ENCODE measurements around the gene PDSS1. TPM values are rescaled to one million over a fixed set of nuclear protein-coding genes. Genes with fewer than 3 reads are reported as not detected.

Gene PDSS1
- total and polyA plus RNA-seq, 9 of the 15 experiments (the other 6 are each of a cell fraction or from before 2014, with no cell fraction given): 11.0 to 59.5 (median 45.3) TPM

DNA sequence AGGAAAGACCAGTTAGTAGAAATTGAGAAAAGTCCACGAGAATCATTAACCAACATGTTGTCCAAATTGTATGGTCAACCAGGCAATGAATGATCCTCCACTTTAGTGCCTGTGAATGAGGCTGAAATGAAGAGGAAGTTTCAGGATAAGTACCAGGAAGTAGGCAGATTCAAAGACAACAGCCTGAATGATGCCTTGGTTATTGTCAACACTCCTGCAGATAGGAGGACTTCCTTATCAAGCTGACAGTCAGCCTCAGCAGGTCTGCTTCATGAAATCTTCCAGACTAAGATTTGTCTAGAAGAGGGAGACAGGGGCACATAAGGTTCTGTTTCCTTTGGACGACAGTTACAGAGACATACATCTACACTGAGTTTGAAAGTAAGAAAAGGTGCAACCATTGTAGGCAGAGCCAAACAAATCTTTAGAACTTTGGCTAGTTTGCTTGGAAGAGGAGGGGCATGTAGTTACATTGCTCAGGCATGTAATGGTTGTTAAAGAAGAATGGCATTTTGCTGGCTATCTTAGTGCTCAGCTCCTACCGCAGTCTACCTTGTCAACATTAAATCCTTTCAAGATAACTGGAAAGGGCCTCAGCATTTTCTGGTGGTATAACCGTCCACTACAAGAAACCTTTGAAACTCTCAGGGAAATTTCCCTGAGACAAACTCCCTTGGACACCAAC is 81.8 kb downstream of the PDSS1 start (continued):
- 0 out of 2 replicates have a peak, but pooled peaks have one; percentile 10 for TF ChIP-seq TCF3 (CRISPR knock-in tag; IDR thresholded peaks at IDR 0.05)
- no peak for TF ChIP-seq KDM5B (IDR thresholded peaks at IDR 0.05; ENCODE audit: insufficient replicate concordance, low read depth, low read length)
- TF ChIP-seq DPF2 (IDR thresholded peaks at IDR 0.05): no peak

DNA sequence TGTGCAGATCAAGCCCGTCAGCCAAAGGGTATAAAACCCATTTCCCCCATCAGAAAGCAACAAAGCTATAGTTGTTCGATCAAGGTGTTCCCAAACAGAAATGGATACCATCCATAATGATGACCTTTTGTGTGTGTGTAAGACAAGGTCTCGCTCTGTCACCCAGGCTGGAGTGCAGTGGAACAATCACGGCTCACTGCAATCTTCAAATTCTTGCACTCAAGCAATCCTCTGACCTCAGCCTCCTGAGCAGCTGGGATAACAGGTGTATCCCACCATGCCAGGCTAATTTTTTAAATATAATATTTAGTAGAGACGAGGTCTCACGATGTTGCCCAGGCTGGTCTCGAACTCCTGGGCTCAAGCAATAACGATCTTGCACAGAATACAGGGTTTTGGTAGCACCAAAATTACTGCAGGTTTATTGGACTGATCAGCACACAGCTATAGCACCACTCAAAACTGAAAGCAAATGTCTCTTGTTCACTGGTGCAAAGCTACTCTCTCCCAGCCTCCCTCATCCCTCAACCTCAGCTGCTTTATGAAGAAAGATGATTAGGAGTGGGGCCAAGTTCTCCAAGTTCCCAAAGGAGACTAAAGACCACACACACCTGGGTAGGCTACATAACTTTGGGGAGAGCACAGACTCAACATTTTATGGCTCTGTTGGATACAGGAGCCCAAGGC is 82.7 kb downstream of the PDSS1 start:
- ATAC-seq (no peak), FAIRE-seq (no peak), DNase-seq (ENCODE audit: extremely low read depth in 1 of 4, low spot score in 3 of 4) (no peak)
- Histone ChIP-seq H2AFZ (ENCODE audit: low read depth, low read length) (no peak overlapping the region), H4K20me1 (replicated peaks; ENCODE audit: control insufficient read depth, insufficient read depth, low read length) (peaks cover 24% of the 10 kb centered on the region), H3K4me3 (no peak overlapping the region), H3K9me1 (ENCODE audit: control insufficient read depth, insufficient read depth, low read length) (no peaks in the 10 kb centered on the region), H3K27me3 (ENCODE audit: control insufficient read depth in 2 of 2, insufficient read depth in 2 of 2, low read length in 2 of 2) (no peaks in the 10 kb centered on the region), H3K4me1 (replicated peaks in 1 of 2; ENCODE audit: control insufficient read depth in 2 of 2, insufficient read depth in 2 of 2, low read length in 2 of 2) (peaks cover 0 to 15% of the 10 kb centered on the region in 2 experiments; a peak in 3 of 5 replicates), H3K9ac (ENCODE audit: insufficient read depth in 1 of 2, low read depth in 2 of 2, low read length in 2 of 2) (no peak overlapping the region), H3K27ac (ENCODE audit: extremely low read depth, low read depth, low read length) (no peak overlapping the region), H3K4me2 (ENCODE audit: insufficient read depth, low read length) (no peak overlapping the region), H3K36me3 (ENCODE audit: control insufficient read depth, insufficient read depth, low read length) (no peaks in the 10 kb centered on the region), H3K9me3 (replicated peaks; ENCODE audit: control insufficient read depth, insufficient read depth, low read depth, low read length) (no peaks in the 10 kb centered on the region), H3K79me2 (ENCODE audit: control insufficient read depth, insufficient read depth, low read length) (peaks cover 40% of the 10 kb centered on the region)
- in situ Hi-C loops (cut with MboI) (no loop called here), intact Hi-C loops (cut with micrococcal nuclease) (no loop called here)
- POLR2A ChIA-PET: interaction anchor here (1.3 to 1.4 kb wide), 2 partner anchors 25 to 80 kb away, joined by 3 to 4 read pairs; partner anchors contain the start of gene ABI1
- no TSS peak for BruUV-seq (replicated peaks)
- WGBS (ENCODE audit: insufficient coverage, low coverage, missing lambda C conversion rate): 72% methylated on average over 8 of the region's 8 CpGs
- CTCF ChIA-PET (ENCODE audit: low intra/inter-chr PET ratio): no interaction called here
- TF ChIP-seq CEBPB (tag; IDR thresholded peaks at IDR 0.05) (no peak), LARP7 (IDR thresholded peaks at IDR 0.05) (no peak), TGIF2 (CRISPR knock-in tag; IDR thresholded peaks at IDR 0.05) (no peak), PURB (CRISPR knock-in tag; IDR thresholded peaks at IDR 0.05; ENCODE audit: low read depth) (no peak), HLTF (IDR thresholded peaks at IDR 0.05) (no peak), ATF7 (IDR thresholded peaks at IDR 0.05) (no peak), ZNF324 (CRISPR knock-in tag; IDR thresholded peaks at IDR 0.05) (no peak)
- TF ChIP-seq, protein P1, sequence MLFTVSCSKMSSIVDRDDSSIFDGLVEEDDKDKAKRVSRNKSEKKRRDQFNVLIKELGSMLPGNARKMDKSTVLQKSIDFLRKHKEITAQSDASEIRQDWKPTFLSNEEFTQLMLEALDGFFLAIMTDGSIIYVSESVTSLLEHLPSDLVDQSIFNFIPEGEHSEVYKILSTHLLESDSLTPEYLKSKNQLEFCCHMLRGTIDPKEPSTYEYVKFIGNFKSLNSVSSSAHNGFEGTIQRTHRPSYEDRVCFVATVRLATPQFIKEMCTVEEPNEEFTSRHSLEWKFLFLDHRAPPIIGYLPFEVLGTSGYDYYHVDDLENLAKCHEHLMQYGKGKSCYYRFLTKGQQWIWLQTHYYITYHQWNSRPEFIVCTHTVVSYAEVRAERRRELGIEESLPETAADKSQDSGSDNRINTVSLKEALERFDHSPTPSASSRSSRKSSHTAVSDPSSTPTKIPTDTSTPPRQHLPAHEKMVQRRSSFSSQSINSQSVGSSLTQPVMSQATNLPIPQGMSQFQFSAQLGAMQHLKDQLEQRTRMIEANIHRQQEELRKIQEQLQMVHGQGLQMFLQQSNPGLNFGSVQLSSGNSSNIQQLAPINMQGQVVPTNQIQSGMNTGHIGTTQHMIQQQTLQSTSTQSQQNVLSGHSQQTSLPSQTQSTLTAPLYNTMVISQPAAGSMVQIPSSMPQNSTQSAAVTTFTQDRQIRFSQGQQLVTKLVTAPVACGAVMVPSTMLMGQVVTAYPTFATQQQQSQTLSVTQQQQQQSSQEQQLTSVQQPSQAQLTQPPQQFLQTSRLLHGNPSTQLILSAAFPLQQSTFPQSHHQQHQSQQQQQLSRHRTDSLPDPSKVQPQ (CRISPR knock-in tag; IDR thresholded peaks at IDR 0.05; ENCODE audit: borderline replicate concordance): no peak
- TF ChIP-seq, protein P2, sequence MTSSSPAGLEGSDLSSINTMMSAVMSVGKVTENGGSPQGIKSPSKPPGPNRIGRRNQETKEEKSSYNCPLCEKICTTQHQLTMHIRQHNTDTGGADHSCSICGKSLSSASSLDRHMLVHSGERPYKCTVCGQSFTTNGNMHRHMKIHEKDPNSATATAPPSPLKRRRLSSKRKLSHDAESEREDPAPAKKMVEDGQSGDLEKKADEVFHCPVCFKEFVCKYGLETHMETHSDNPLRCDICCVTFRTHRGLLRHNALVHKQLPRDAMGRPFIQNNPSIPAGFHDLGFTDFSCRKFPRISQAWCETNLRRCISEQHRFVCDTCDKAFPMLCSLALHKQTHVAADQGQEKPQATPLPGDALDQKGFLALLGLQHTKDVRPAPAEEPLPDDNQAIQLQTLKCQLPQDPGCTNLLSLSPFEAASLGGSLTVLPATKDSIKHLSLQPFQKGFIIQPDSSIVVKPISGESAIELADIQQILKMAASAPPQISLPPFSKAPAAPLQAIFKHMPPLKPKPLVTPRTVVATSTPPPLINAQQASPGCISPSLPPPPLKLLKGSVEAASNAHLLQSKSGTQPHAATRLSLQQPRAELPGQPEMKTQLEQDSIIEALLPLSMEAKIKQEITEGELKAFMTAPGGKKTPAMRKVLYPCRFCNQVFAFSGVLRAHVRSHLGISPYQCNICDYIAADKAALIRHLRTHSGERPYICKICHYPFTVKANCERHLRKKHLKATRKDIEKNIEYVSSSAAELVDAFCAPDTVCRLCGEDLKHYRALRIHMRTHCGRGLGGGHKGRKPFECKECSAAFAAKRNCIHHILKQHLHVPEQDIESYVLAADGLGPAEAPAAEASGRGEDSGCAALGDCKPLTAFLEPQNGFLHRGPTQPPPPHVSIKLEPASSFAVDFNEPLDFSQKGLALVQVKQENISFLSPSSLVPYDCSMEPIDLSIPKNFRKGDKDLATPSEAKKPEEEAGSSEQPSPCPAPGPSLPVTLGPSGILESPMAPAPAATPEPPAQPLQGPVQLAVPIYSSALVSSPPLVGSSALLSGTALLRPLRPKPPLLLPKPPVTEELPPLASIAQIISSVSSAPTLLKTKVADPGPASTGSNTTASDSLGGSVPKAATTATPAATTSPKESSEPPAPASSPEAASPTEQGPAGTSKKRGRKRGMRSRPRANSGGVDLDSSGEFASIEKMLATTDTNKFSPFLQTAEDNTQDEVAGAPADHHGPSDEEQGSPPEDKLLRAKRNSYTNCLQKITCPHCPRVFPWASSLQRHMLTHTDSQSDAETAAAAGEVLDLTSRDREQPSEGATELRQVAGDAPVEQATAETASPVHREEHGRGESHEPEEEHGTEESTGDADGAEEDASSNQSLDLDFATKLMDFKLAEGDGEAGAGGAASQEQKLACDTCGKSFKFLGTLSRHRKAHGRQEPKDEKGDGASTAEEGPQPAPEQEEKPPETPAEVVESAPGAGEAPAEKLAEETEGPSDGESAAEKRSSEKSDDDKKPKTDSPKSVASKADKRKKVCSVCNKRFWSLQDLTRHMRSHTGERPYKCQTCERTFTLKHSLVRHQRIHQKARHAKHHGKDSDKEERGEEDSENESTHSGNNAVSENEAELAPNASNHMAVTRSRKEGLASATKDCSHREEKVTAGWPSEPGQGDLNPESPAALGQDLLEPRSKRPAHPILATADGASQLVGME (CRISPR knock-in tag; IDR thresholded peaks at IDR 0.05): no peak

Measured in K562 (cell line).